ENCODE measurements around the gene EEF1G.

DNA sequence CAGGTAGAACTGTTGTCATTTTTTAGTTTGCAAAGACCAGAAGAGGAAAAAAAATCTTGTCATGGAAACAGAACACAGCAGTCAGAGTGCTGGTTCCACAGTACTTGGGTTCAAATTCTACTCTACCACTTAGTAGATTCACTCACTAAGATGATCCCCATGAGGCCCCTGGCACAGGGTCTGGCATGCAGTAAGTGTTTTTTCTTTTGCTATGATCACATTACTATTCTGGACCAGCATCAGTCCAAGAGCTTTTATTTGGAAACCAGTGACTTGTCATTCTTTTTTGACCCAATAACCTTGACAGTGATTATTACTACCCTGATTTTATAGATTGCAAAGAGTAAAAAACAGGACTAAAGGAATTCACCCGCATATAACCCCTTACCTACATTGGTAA, 4.1 kb downstream of the EEF1G start:
- TF ChIP-seq, protein P1, sequence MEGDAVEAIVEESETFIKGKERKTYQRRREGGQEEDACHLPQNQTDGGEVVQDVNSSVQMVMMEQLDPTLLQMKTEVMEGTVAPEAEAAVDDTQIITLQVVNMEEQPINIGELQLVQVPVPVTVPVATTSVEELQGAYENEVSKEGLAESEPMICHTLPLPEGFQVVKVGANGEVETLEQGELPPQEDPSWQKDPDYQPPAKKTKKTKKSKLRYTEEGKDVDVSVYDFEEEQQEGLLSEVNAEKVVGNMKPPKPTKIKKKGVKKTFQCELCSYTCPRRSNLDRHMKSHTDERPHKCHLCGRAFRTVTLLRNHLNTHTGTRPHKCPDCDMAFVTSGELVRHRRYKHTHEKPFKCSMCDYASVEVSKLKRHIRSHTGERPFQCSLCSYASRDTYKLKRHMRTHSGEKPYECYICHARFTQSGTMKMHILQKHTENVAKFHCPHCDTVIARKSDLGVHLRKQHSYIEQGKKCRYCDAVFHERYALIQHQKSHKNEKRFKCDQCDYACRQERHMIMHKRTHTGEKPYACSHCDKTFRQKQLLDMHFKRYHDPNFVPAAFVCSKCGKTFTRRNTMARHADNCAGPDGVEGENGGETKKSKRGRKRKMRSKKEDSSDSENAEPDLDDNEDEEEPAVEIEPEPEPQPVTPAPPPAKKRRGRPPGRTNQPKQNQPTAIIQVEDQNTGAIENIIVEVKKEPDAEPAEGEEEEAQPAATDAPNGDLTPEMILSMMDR (IDR thresholded peaks at IDR 0.05), result no peak
- TF ChIP-seq POLR2AphosphoS5 (IDR thresholded peaks at IDR 0.05), result no peak
- no peak for TF ChIP-seq EP300 (IDR thresholded peaks at IDR 0.05; ENCODE audit: low read depth)

Data from transverse colon (tissue), 4 donors.